22Rv1 (cell line): Measurements from ENCODE around the gene SWT1.

Experiments
- CTCF ChIP-seq: fragments of 450-650 bp; IDR thresholded peaks from 2 replicates; pipeline ENCODE4 v1.5.1; 2017; ENCODE audit warnings: mild to moderate bottlenecking
- ZFX ChIP-seq: fragments of 450-650 bp; IDR thresholded peaks from 2 replicates; pipeline ENCODE4 v1.6.1; 2017; ENCODE audit warnings: antibody characterized with exemption, borderline replicate concordance

GRCh38 chr1:185156854-185157598 lies at the start of gene SWT1, which contains the start of gene TRMT1L:
- TF ChIP-seq CTCF (no peak), ZFX (no peak)
